A673 (cell line): Measurements from ENCODE around the gene CBY1.

Source experiments
- EZH2 ChIP-seq: fragments of 200-600 bp; sonication (generic); IDR thresholded peaks from 2 replicates; pipeline ENCODE4 v1.6.1; 2017; ENCODE audit warnings: borderline replicate concordance, low read depth, mild to moderate bottlenecking, mixed read lengths, antibody characterized with exemption, low read length; ENCODE audit not compliant: poor library complexity, severe bottlenecking
- TF ChIP-seq, protein P1 (sequence below): fragments of 300-800, 200-600 bp; sonication (generic); conservative IDR thresholded peaks from 2 replicates; pipeline ENCODE4 v1.5.1; 2017; ENCODE audit warnings: low read depth, mild to moderate bottlenecking, antibody characterized with exemption, low read length, moderate library complexity, mixed read lengths

DNA sequence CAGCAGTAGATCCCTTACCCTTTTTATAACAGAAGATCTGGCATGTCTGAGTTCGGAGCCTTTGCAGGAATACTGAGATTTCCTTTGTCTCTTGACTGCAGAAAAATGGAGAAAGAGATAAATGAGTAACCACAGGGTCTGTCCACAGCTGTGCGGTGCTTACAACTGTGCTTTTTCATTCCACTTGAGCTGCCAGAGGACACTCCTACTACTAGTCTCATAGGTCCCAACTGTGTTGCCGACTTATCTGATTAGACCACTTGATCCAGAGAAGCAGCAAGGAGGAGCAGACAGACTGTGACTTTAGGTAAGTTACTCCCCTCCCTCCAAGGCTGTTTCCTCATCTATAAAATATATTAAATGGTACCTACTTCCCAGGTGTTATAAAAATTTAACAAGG lies 17.7 kb upstream of the CBY1 start:
- TF ChIP-seq, protein P1, sequence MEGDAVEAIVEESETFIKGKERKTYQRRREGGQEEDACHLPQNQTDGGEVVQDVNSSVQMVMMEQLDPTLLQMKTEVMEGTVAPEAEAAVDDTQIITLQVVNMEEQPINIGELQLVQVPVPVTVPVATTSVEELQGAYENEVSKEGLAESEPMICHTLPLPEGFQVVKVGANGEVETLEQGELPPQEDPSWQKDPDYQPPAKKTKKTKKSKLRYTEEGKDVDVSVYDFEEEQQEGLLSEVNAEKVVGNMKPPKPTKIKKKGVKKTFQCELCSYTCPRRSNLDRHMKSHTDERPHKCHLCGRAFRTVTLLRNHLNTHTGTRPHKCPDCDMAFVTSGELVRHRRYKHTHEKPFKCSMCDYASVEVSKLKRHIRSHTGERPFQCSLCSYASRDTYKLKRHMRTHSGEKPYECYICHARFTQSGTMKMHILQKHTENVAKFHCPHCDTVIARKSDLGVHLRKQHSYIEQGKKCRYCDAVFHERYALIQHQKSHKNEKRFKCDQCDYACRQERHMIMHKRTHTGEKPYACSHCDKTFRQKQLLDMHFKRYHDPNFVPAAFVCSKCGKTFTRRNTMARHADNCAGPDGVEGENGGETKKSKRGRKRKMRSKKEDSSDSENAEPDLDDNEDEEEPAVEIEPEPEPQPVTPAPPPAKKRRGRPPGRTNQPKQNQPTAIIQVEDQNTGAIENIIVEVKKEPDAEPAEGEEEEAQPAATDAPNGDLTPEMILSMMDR, result no peak
- TF ChIP-seq EZH2, result no peak
